Activated T-helper 1 cell treated with anti-CD3 and anti-CD28 coated beads, Interleukin-2, amount 50 U/mL, for 16 hours (primary cell): ENCODE data around the gene PPP2R2D.

ENCODE experiments used
- DNase-seq, 2 donors: peaks; one replicate each; pipeline ENCODE4 v3.0.0-alpha.2; 2020; ENCODE audit warnings: low read depth in 1 of 2, low spot score in 1 of 2

PPP2R2D gene

GRCh38 chr10:131900350-131901152 lies at the start of gene PPP2R2D:
Gene PPP2R2D, plus strand, starts transcription at chr10:131901008. Its CDS starts 141 bp downstream, at chr10:131901149.
- peak; percentile 91 to 93 for DNase-seq

- DNase-seq = no peak
Observed at GRCh38 chr10:131851346-131851745, 49.5 kb upstream of the PPP2R2D start.

- no peak for DNase-seq
Observed at GRCh38 chr10:131852176-131852822, 48.5 kb upstream of the PPP2R2D start.

- no peak for DNase-seq
Observed at GRCh38 chr10:131852823-131853609, 47.8 kb upstream of the PPP2R2D start.

DNA sequence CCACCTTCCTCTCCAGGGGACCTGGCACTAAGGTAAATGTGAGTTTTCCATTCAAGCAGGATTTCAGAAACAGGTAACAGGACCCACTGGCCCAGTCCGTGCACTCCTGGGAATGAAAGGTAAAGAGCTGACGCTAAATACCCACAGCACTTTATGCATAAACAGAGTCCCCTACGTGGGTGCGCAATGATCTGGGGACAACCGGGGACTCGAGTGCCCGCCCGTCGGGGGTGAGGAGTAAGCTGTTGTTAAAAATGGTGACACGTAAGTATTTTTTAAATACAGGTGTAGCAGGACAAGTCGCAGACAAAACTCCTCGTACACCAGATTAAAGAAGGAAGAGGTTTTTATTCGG lies 47.2 kb upstream of the PPP2R2D start:
- DNase-seq = no peak

DNA sequence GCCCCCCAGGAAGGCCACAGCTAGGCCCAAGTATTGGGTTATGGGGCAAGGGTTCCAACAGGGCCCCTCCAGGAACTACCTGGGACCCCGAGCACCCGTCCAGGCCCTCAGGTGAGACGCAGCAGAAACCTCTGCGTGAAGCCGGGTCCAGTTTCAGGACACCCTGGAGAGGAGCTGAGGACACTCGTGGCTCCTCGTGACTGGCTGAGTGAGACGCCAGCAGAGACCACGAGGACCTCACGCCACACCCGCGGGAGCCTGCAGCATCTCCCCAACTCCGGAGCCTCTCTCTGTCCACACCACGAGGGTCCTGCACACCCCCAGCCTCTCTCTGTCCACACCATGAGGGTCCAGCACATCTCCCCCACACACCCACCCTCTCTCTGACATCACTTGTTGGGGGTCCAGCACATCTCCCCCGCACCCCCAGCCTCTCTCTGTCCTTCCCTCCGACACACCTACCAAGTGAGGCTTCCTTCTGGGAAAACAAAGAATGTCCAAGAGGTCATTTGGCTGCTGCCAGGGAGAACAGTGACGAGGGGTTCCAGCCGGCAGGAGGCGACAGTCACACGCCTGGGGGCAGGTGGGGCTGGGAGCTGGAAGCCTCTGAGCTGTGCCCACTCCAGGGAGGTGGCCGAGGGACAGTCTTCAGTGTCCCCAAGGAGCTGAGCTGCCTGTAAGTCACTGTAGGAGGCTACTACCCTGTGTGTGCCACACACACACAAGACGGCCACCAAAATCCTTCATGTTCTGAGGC lies 46.1 kb upstream of the PPP2R2D start:
- no peak for DNase-seq

DNA sequence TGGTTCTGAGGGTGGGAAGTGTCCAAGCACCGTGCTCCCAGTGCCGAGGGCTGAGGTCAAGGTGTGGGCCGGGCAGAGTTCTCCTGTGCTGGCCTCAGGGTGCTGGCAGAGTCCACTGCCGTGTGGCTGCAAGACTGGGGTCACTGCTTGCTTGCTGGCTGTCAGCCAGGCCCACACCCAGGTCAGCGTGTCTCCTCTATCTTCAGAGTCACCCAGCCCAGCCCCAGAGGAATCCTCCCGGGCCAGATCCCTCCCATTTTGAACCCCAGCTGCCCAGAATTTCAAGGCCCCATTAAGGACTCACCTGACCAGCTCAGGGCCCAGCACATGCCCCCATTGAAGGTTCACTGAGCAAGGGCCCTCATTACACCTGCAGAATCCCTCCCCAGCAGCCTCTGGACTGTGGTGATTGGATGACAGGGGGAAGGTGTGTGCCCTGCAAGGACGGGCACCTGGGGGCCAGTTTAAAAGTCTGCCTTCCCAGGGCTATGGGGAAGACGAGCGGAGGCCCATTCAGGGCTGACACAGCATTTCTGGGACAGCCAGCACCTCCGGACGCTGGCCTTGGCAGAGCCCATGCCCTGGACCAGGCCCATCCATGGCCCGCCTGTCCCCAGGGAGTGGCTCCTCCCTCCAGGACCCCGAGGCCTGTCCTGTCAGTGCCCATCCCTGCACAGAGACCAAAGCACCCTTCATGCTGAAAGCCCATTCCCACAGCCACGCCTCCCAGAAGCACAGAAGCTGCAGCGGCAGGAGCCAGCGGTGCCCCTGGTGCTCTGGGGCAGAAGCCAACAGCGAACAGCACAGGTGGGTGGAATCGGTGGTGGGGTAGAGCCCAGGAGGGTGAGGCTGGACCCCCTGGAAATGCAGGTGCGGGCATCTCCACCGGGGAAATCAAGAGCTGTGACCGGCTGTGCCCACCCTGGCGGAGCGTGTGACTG lies 45.1 kb upstream of the PPP2R2D start:
- no peak for DNase-seq

GRCh38 chr10:131856441-131857094 lies 44.2 kb upstream of the PPP2R2D start:
- no peak for DNase-seq

DNA sequence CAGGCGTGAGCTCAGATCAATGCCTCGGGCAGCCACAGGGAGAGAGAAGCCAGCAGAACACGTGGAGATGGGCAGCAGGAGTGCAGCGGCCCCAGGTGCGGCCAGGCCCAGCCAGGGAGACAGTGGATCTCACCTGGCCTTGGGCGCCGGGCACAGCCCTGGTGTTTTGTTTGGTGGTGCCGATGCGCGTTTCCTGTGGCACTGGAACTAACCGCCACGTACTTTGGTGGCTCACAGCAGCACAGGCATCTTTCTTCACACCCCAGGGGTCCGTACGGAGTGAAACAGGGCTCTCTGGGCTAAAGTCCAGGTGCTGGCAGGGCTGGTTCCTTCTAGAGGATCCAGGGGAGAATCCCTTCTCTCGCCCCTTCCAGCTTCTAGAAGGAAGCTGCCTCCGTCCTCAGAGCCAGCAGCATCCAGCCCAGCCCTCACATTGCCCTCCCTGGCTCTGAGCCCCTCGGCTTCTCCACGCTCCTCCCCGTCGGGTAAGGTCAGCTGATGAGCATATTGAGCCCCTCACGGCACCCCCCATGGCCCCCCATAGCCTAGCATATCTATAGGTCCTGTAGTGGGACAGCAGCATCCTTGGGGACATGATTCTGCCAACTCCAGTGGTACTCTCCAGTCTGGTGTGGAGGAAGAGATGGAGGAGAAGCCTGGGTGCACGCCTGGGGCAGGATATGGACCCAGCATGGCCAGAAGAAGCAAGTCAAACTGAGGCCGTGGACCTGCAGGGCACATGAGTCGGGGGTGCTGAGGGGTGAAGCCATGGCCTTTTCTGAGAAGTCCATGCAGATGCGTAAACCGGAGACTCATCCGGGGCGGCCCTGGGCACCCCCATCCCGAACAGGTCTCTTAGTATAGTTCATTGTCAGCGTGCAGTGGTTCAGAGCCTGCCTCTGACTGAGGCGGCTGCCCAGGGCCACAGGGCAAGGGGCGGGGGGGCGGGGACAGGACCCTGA lies 43.4 kb upstream of the PPP2R2D start:
- no peak for DNase-seq

- no peak for DNase-seq
Observed at GRCh38 chr10:131858118-131858515, 42.7 kb upstream of the PPP2R2D start.

DNA sequence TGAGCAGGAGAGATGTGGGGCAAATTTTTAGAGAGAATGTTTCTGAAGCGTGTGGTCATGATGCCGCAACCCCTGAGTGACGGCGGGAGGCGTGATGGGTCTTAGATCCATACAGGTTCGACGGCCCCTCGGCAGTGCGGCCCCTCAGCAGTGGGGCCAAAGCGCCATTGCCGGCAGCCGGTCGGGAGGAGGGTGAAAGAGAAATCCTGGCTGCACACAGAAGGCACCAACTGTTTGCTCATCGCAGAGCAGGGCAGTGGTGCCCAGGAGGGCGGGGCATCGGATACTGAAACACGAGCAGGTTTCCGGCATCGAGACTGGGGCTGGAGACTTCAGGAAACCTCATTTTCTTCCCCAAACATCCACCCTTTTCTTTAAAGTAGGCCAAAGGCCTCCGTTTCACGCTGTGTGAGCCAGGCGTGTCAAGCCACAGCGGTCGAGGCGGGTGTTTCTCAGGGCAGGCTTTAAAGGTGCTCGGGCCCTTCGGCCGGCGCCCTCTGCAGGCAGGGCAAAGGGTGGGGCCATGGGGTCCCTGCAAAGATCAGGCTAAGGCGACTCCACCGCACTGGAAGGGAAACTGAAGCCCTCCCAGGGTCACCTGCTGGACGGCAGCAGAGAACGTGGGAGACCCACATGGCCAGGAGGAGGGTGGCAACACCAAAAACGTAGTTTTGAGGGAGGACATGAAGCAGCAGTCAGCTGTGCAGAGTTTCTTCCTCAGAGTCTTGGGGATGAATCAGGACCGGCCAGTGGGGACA lies 42.0 kb upstream of the PPP2R2D start:
- no peak for DNase-seq

DNA sequence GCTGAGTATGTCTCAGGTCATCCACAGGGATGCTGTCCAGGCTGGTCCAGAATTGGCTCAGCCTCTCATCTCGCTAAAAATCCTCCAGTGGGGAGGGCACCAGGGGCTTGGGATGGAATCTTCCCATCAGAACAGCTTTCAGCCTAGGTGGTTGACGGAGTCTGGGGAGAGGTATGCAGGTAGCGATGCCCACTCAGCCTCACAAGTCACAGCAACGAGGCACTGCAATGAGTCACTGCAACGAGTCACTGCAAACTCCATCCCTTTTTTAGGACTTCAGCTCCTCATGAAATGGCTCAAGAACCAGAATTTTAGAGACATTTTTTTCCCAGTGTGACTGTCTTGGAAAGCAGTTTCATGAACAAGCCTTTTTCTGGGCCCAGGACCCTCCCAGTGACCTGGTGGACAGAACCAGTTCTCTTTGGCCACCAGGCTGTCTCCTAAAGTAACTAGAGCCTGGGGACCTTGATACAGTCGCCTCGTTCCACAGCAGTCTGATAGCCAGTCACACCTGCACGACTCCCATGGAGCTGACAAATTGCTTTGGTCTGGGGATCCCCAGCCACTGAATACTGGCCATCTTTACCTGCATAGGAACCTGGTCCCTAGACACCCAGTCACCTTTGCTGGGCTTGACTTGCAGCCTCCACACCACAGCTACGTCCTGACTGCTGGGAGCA lies 41.3 kb upstream of the PPP2R2D start:
- DNase-seq = no peak

- DNase-seq = no peak
Observed at GRCh38 chr10:131860311-131860710, 40.5 kb upstream of the PPP2R2D start.

DNA sequence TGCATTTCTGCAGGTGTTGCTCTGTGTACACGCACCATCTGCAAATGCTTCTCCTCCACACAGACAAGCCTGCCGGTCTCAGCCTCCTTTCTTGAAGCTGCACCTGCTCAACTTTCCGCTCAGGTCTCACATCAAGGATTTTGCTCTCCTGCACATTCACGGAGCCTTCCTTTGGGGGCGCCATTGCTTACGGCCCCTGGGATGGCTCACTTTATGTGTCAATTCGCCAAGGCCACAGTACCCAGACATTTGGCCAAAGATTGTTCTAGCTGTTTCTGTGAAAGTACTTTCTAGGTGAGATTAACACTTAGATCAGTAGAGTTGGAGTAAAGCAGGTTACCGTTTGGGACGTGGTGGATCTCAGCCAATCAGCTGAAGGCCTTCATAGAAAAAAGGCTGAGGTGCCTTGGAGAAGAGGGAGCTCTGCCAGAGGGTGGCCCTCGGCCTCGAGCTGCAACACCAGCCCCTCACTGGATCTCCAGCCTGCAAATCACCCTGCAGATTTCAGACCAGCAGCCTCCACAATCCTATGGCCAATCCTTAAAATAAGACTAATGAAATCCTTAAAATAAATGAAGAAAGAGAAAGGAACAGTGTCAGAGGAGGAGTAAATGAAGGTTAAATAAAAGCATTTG lies 39.9 kb upstream of the PPP2R2D start:
- DNase-seq = no peak

DNA sequence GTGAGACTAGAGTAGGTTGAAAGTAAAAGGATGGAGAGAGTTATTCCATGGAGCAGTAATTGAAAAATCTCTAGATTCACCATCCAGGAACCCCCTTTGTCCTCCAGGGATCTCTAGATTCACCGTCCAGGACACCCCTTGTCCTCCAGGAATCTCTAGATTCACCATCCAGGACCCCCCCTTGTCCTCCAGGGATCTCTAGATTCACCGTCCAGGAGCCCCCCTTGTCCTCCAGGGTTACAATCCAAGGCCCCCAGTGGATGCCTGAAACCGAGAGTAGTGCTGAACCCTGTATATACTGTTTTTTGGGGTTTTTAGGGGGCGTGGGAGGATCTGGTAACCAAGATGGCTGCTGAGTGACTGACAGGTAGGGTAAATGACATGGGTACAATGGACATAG lies 38.3 kb upstream of the PPP2R2D start:
- no peak for DNase-seq

DNA sequence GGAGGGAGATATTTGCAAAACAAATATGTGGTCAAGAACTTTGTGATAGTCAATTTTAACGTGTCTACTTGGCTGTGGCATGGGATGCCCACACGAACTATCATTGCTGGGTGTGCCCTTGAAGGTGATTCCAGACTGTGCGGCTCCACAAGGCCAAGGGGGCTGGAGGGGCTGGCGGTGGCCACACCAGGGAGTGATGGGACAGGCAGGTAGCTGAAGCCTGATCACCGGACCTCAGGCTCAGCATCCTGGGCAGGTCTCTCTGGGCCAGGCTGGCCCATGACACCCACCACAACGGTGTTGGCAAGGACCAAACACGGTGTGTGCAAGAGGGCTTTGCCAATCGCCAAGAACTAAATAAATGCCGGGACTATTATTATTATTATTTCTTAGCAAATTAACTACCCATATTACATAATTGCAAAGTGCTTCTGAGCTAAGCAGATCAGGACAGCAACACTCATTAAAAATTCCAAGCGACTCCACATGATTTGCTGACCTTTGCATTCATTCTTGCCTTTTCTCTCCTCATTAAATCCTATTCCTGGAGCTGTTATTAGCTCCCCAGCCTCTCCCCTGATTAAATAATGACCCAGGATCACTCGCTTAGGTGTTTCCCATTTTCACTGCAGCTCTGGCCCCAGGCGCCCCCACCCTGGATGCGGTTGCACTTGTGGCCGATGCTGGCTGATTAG lies 35.4 kb upstream of the PPP2R2D start:
- no peak for DNase-seq
